NCI-H748 (cell line): ENCODE data around the gene PCYT1A.
"Not testable (repeated sequence)": the region's sequence is repeated elsewhere in the genome, so short reads cannot be mapped to it uniquely, and the experiment has no call there.

Experiments
- DNase-seq: peaks from one replicate; lab custom pipeline; 2025; ENCODE audit not compliant: unreplicated experiment; lab: John Stamatoyannopoulos, UW

PCYT1A gene

DNA sequence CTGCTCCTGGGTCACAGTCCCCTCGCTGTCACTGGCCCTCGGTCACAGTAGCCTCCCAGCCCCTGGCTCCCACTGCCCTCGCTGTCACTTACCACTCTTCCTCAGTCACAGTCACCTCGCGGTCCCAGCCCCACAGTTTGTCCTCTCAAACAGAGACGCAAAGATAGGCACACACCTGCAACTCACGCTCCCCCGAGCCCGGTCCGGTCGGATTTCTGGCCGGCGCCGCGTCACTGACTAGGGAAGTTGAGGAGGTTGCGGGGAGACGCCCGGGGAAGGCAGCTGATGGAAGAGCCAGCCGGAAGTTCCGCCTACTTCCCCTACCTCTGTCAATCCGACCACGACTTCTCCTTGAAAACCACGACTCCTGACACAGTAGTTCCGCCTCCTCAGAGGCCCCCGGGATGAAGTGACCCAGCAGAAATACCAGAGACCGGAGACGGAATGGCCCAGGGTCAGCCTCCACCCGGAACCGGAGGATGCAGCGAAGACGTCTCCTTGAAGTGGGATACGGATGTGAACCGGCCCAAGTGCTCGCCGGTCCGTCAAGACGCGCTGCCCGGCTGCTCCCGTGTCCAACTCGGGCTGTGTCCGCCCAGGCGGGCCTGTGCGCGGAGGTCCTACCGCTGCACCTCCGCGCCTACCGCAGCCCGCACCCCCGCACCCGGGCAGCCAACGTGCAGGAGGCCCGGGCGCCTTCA lies at the start of gene PCYT1A:
Gene PCYT1A (minus strand): TSS at position 287 of the 701 bp plus-strand sequence. CDS start 17,195 bp downstream, outside the sequence.
- DNase-seq: peak; percentile 88

DNA sequence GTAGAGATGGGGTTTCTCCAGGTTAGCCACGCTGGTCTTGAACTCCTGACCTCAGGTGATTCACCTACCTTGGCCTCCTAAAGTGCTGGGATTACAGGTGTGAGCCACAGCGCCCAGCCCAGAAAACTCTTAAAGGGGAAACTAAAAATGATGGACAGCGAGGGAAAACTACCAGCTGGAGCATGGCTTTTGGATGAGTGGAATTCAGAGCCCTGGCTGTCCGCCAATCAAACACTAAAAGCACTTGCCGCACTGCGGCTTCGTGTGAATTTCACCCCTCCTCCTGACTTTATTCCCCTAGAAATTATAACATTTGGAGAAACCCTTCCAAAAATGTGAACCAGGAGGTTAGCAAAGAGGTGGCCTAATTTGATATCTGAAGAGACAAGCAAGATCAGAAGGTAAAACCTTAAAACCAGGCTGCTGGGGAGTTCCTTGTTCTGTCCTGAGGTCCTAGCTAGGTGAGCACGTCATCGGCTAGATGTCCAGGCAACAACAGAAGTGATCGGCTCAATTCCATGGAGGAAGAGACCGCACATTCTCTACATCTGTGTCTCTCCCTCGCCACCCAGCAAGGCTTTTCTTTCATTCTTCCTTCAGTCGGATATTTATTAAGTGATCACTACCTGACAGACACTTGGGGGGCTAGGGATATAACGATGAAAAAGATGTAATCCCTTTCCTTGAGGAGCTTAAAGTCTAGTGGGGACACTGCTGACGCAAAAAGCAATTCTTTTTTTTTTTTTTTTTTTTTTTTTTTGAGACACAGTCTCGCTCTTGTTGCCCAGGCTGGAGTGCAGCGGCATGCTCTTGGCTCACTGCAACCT lies 49.0 kb upstream of the PCYT1A start:
- no peak for DNase-seq

DNA sequence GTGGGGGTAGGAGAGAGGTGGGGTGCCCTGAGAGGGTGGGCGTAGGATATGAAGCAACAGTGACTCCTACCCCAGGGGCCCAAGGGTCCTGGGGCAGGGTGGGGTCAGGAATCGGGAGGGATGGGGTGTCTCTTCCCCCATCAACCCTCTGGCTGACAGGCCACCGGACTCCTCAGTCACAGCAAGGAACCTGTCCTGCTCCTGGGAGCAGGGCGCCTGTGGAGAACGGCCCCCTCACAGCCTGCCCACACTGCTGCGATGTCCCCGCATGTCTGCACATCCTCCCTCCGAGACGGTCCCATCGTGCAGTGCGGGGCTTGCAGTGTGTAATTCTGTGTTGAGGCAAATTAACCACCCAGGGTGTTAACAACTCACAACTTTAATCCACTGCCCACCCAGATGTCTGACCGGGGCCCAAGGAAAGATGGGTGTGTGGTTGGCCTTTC lies 48.0 kb upstream of the PCYT1A start:
- no peak for DNase-seq

GRCh38 chr3:196334982-196335381 lies 47.5 kb upstream of the PCYT1A start:
- no peak for DNase-seq

DNA sequence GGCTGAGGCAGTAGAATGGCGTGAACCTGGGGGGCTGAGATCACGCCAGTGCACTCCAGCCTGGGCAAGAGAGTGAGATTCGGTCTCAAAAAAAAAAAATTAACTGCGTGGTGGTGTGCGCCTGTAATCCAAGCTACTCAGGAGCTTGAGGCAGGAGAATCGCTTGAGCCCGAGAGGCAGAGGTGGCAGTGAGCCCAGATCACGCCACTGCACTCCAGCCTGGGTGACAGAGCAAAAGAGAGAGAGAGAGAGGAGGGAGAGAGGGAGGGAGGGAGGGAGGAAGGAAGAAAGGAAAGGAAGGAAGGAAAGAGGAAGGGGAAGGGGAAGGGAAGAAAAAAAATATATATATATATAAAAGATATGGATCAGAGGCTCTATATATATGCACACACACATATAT lies 44.6 kb upstream of the PCYT1A start:
- no peak for DNase-seq

- DNase-seq: no peak
These were observed 39.9 kb upstream of the PCYT1A start for GRCh38 chr3:196327405-196327804.

- DNase-seq: no peak
These were observed 39.4 kb upstream of the PCYT1A start for GRCh38 chr3:196326936-196327335.

DNA sequence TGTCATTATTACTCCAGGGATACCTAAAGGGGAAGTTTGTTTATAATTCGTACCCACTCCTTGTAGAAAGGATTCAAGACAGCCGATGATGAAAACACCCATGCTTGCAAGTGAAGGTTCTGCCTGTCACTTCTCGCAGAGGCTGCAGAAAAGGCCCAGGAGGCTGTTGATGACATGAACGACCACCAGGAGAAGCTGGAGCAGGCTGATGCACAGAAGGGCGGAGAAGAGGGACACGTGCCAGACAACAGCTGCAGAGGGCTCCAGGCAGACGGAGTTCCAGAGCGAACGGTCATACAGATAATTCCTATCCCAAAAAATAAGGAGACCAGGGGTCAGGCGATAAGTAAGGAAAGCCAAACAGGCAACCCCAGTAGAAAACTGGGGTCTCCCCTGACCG lies 36.2 kb upstream of the PCYT1A start:
- DNase-seq: peak; percentile 2

GRCh38 chr3:196323016-196323415 lies 35.5 kb upstream of the PCYT1A start:
- DNase-seq: no peak

- no peak for DNase-seq
These were observed 33.6 kb upstream of the PCYT1A start for GRCh38 chr3:196321162-196321561.

DNA sequence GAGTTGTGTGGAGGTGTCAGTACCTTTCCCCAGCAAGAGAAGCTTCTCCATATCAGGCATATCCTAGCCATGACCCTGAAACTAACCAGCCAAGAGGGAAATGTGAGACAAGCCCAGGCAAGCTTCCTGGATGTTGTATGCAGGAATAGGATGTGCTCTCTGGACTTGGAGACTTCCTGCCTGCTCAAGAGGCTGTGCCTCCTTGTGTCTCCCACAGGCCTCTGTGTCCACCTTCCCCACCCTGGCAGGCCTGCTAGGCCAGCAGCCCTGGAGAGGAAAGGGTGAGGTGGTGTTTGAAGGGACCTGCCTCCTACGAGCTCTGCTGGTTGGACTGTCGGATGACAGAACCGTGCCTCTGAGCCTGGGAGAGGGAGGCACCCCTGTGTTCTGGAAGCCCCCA lies 32.6 kb upstream of the PCYT1A start:
- no peak for DNase-seq

GRCh38 chr3:196317687-196318467 lies 30.4 kb upstream of the PCYT1A start, which contains the start of gene DYNLT2B:
Gene DYNLT2B, minus strand, starts transcription at chr3:196318240. Its CDS starts 88 bp downstream, at chr3:196318152.
- DNase-seq: peak; percentile 89

DNA sequence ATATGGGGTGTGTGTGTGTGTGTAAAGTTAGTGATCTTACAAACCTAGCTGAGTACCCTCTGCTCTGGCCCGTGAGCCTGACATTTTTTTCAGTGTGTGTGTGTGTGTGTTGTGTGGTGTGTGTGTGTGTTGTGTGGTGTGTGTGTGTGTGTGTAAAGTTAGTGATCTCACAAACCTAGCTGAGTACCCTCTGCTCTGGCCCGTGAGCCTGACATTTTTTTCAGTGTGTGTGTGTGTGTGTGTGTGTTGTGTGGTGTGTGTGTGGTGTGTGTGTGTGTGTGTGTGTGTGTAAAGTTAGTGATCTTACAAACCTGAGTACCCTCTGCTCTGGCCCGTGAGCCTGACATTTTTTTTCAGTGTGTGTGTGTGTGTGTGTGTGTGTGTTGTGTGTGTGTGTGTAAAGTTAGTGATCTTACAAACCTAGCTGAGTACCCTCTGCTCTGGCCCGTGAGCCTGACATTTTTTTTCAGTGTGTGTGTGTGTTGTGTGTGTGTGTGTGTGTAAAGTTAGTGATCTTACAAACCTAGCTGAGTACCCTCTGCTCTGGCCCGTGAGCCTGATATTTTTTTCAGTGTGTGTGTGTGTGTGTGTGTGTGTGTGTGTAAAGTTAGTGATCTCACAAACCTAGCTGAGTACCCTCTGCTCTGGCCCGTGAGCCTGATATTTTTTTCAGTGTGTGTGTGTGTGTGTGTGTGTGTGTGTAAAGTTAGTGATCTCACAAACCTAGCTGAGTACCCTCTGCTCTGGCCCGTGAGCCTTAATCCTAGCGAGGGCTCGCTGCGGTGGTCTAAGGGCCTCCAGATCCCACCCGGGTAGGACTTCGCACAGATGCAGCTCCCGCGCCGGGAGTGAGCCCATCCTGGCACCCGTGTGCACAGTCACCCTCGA lies 29.5 kb upstream of the PCYT1A start:
- not testable (repeated sequence) for DNase-seq

- no peak for DNase-seq
These were observed 28.3 kb upstream of the PCYT1A start for GRCh38 chr3:196315821-196316220.

GRCh38 chr3:196314597-196314996 lies 27.1 kb upstream of the PCYT1A start:
- DNase-seq: no peak

DNA sequence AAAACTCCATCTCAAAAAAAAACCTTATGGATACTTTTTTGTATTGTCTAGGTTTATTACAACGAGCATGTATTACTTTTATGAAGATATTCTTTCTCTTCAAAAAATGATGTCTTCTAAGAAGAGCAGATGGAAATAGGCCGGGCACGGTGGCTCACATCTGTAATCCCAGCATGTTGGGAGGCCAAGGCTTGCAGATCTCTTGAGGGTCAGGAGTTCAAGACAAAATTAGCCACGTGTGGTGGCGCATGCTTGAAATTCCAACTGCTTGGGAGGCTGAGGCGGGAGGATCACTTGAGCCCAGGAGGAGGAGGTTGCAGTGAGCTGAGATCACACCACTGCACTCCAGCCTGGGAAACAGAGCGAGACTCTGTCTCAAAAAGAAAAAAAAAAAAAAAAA lies 26.6 kb upstream of the PCYT1A start:
- DNase-seq: not testable (repeated sequence)

GRCh38 chr3:196302960-196303359 lies 15.4 kb upstream of the PCYT1A start:
- DNase-seq: not testable (repeated sequence)

GRCh38 chr3:196302551-196302950 lies 15.0 kb upstream of the PCYT1A start:
- DNase-seq: not testable (repeated sequence)

- no peak for DNase-seq
These were observed 11.0 kb upstream of the PCYT1A start for GRCh38 chr3:196298521-196298920.

GRCh38 chr3:196292286-196292923 lies 4.9 kb upstream of the PCYT1A start:
- DNase-seq: no peak
